ENCODE data around the gene RAF1.
A peak's percentile ranks its signal among the peaks of the same experiment; 100 is the strongest.
"Not testable (repeated sequence)": the region's sequence is repeated elsewhere in the genome, so short reads cannot be mapped to it uniquely, and the experiment has no call there.

RAF1 gene

GRCh38 chr3:12633108-12633507, 30.8 kb downstream of the RAF1 start:
- no peak for DNase-seq

- DNase-seq, result no peak
Observed at GRCh38 chr3:12632523-12632922, 31.4 kb downstream of the RAF1 start.

- not testable (repeated sequence) for DNase-seq
Observed at GRCh38 chr3:12630843-12631242, 33.1 kb downstream of the RAF1 start.

GRCh38 chr3:12630292-12630691, 33.6 kb downstream of the RAF1 start:
- no peak for DNase-seq

- no peak for DNase-seq
Observed at GRCh38 chr3:12629560-12629959, 34.4 kb downstream of the RAF1 start.

- no peak for DNase-seq
Observed at GRCh38 chr3:12628813-12629212, 35.1 kb downstream of the RAF1 start.

- DNase-seq, result no peak
Observed at GRCh38 chr3:12627370-12627769, 36.5 kb downstream of the RAF1 start.

GRCh38 chr3:12624964-12625363, 39.0 kb downstream of the RAF1 start:
- not testable (repeated sequence) for DNase-seq

GRCh38 chr3:12624056-12624455, 39.9 kb downstream of the RAF1 start:
- no peak for DNase-seq

GRCh38 chr3:12622335-12622734, 41.6 kb downstream of the RAF1 start:
- DNase-seq, result no peak

GRCh38 chr3:12620729-12621128, 43.2 kb downstream of the RAF1 start:
- DNase-seq, result no peak

GRCh38 chr3:12620305-12620704, 43.6 kb downstream of the RAF1 start:
- no peak for DNase-seq

- no peak for DNase-seq
Observed at GRCh38 chr3:12618426-12618825, 45.5 kb downstream of the RAF1 start.

GRCh38 chr3:12615266-12615665, 48.7 kb downstream of the RAF1 start:
- DNase-seq, result no peak

- no peak for DNase-seq
Observed at GRCh38 chr3:12613250-12613649, 50.7 kb downstream of the RAF1 start.

GRCh38 chr3:12612514-12613226, 51.2 kb downstream of the RAF1 start:
- DNase-seq, result no peak

GRCh38 chr3:12611117-12611516, 52.8 kb downstream of the RAF1 start:
- no peak for DNase-seq

- DNase-seq, result no peak
Observed at GRCh38 chr3:12608376-12608775, 55.5 kb downstream of the RAF1 start.

- no peak for DNase-seq
Observed at GRCh38 chr3:12603969-12604368, 59.9 kb downstream of the RAF1 start.

- DNase-seq, result no peak
Observed at GRCh38 chr3:12601072-12601471, 62.8 kb downstream of the RAF1 start.

GRCh38 chr3:12598890-12599289, 65.0 kb downstream of the RAF1 start:
- no peak for DNase-seq

- no peak for DNase-seq
Observed at GRCh38 chr3:12593473-12593872, 70.4 kb downstream of the RAF1 start.

GRCh38 chr3:12591997-12592715, 71.8 kb downstream of the RAF1 start:
- DNase-seq, result no peak

GRCh38 chr3:12591456-12591855, 72.5 kb downstream of the RAF1 start:
- no peak for DNase-seq

GRCh38 chr3:12590096-12590495, 73.8 kb downstream of the RAF1 start:
- peak; percentile 58 to 62 (median 59) for DNase-seq
